ENCODE results near the gene NYAP2. TPM values are rescaled to one million over a fixed set of nuclear protein-coding genes. Genes with fewer than 3 reads are reported as not detected.

NYAP2 gene
- total RNA-seq, 2 donors from 2014 or later, result 0.12 TPM; not detected in 1

DNA sequence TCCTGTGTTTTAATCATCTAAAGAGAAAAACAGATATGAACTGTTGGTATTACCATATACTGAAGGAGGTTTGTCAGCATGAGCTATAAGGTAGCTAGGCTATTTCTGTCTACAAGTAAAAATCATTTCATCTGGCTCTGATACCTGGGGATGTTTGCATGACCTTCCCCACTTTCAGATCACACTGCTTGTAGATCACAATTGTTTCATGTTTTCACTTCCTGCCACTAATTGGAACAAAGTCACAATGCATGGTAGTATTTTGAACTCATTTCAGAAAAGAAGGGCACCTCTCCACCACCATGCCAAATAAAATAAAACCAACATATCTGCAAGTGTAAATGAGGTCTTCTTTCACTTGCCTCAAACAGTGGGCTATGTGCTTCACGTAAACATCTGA lies 37.8 kb downstream of the NYAP2 start:
- ATAC-seq, result no peak
- H3K9me3 ChIP-seq (ENCODE audit: control insufficient read depth, low read length, poor library complexity, severe bottlenecking), result no peaks in the 10 kb centered on the region
- H3K27me3 Mint-ChIP-seq, result peaks cover 8% of the 10 kb centered on the region
- no peak overlapping the region for H3K4me3 Mint-ChIP-seq
- H3K27ac Mint-ChIP-seq, result no peak overlapping the region
- no peak for DNase-seq
- H3K36me3 Mint-ChIP-seq (ENCODE audit: low read depth), result peaks cover 4% of the 10 kb centered on the region
- no peaks in the 10 kb centered on the region for H3K4me1 Mint-ChIP-seq

DNA sequence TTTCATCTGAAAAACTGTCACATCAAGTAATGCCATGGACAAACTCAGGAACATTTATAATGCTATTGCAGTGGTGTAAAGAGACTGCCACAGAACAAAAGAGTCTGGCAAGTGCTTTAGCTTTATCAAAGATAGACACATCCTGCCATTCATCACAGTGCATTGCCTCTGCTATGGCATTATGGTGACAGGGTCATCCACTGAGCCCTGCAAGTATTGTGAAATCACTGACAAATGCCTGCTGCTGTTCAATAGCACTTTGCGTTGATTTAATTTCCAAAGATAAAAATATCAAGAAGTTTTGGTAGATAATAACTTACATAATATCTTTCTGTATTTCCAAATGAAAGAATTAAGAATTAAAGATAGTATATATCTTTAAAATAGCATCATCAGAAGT lies 38.7 kb downstream of the NYAP2 start:
- no peaks in the 10 kb centered on the region for H3K4me1 Mint-ChIP-seq
- no peak for DNase-seq
- no peak overlapping the region for H3K4me3 Mint-ChIP-seq
- no peak for ATAC-seq
- peaks cover 4% of the 10 kb centered on the region for H3K36me3 Mint-ChIP-seq (ENCODE audit: low read depth)
- no peaks in the 10 kb centered on the region for H3K9me3 ChIP-seq (ENCODE audit: control insufficient read depth, low read length, poor library complexity, severe bottlenecking)
- H3K27ac Mint-ChIP-seq, result no peak overlapping the region
- peaks cover 8% of the 10 kb centered on the region for H3K27me3 Mint-ChIP-seq

DNA sequence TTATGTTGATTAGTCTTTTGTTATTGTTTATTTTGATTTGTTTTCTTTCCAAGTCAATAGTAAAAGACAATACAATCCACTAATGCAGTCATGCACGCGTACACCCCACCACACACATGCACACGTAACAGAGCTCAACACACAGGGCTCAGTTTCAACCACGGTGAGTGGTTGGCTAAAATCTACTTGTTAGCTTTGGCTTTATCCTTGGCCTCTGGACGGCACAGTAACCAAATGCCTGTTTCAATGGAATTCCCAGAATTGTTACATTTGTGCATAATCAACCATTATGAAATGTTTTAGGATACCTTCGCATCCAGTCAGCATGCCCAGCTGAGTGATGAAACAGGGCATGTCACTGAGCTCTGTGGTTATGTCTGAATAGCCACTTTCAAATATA lies 53.2 kb downstream of the NYAP2 start:
- H3K27me3 Mint-ChIP-seq, result peaks cover 35% of the 10 kb centered on the region
- H3K9me3 ChIP-seq (ENCODE audit: control insufficient read depth, low read length, poor library complexity, severe bottlenecking), result no peaks in the 10 kb centered on the region
- no peak overlapping the region for H3K27ac Mint-ChIP-seq
- ATAC-seq, result no peak
- H3K4me3 Mint-ChIP-seq, result no peak overlapping the region
- no peak for DNase-seq
- no peaks in the 10 kb centered on the region for H3K4me1 Mint-ChIP-seq
- no peaks in the 10 kb centered on the region for H3K36me3 Mint-ChIP-seq (ENCODE audit: low read depth)

DNA sequence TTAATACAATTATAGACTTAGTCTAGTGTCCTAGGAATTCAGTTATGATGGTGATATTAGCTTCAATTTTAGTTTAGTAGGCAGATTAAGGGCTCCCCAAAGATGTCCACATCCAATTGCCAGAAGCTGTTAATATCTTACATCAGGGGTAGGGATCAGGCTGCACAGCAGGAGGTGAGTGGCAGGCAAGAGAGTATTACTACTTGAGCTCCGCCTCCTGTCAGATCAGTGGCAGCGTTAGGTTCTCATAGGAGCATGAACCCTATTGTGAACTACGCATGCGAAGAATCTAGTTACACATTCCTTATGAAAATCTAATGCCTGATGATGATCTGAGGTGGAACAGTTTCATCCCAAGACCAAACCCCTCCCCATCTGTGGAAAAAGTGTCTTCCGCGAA lies 54.9 kb downstream of the NYAP2 start:
- Mint-ChIP-seq H3K27ac (no peak overlapping the region), H3K36me3 (ENCODE audit: low read depth) (no peaks in the 10 kb centered on the region), H3K27me3 (peaks cover 42% of the 10 kb centered on the region), H3K4me1 (no peaks in the 10 kb centered on the region), H3K4me3 (no peak overlapping the region)
- no peaks in the 10 kb centered on the region for H3K9me3 ChIP-seq (ENCODE audit: control insufficient read depth, low read length, poor library complexity, severe bottlenecking)
- DNase-seq (no peak), ATAC-seq (no peak)

DNA sequence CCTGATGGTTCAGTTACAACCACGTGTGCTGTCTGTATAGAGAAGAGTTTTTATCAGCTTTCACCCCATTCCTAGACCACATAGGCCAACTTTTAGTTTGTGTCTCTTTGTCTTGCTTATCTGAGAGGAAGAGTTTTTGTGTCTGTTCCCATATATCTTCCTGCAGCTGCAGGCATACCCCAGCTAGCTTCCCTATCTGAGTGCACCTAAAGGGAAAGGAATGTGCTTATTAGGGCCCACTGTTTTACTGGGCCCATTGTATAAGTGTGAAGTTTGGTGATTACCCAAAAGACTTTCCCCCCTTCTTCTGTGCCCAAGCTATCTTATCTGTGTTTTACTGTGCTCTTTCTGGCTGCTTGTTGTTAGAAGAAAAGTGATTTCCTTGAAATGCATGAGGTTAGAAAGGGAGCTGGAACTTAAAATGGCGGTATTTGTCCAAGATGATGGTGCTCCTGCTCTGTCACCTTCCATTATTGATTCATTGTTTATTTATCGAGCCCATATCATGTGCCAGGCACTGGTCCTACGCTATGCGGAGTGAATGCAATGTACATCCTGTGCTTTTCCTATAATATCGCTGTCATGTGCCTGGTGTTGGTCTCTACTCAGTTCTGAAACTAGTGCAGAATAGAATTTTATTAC lies 57.2 kb downstream of the NYAP2 start:
- DNase-seq (no peak), ATAC-seq (no peak)
- no peak overlapping the region for H3K4me3 Mint-ChIP-seq
- H3K27ac Mint-ChIP-seq, result no peak overlapping the region
- H3K27me3 Mint-ChIP-seq, result peaks cover 46% of the 10 kb centered on the region
- no peaks in the 10 kb centered on the region for H3K36me3 Mint-ChIP-seq (ENCODE audit: low read depth)
- no peaks in the 10 kb centered on the region for H3K9me3 ChIP-seq (ENCODE audit: control insufficient read depth, low read length, poor library complexity, severe bottlenecking)
- H3K4me1 Mint-ChIP-seq, result no peaks in the 10 kb centered on the region

DNA sequence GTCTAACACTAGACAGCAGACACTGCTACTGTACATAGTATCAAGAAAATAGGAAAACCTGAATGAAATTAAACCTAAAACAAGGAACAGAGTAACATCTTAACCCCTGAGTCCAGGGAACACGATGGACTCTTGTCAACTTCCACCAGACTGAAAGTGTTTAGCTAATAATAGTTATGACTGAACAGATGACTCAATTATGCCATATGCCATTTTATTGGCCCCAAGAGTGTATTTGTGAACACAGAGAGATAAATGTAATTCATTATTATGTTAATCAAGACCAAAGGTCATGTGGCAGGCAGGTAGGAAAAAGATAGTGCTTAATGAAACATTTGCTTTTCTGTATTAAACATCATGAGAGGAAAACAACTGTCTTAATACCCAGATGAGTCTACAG lies 58.0 kb downstream of the NYAP2 start:
- Mint-ChIP-seq H3K36me3 (ENCODE audit: low read depth) (peaks cover 3% of the 10 kb centered on the region), H3K27me3 (peaks cover 44% of the 10 kb centered on the region), H3K27ac (no peak overlapping the region), H3K4me1 (no peaks in the 10 kb centered on the region), H3K4me3 (no peak overlapping the region)
- ATAC-seq (no peak), DNase-seq (no peak)
- H3K9me3 ChIP-seq (ENCODE audit: control insufficient read depth, low read length, poor library complexity, severe bottlenecking), result no peaks in the 10 kb centered on the region

DNA sequence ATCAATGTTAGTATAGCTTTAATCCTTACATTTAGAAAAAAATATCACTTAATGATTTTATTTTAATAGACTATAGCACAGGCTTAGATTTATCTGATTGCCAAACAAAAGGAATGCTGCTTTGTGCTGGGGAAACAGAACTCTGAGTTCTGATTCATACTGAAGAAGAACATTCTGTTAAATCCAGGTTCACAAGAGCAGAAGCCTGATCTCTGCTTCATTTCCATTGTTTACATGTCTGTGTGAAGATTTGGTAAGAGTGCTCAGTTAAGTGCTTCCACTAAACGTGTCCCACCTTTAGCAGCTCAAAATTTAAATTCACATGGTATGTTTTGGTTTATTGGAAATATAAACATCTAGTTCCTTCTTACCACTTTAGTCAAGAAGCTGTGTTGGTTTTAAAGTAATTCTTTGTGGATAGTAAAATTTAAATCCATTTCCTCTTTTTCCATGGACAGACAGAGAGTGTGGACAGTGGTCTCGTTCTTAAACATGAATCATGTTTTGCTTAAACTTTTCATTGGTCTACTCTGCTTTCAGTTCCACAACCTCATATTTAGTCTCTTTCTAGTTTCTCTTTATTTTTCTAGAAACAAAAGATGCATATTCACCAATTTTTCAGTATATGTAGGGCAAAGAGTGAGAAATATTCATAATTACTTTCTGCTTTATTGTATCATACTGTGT lies 59.1 kb downstream of the NYAP2 start:
- H3K4me3 Mint-ChIP-seq, result no peak overlapping the region
- H3K4me1 Mint-ChIP-seq, result no peaks in the 10 kb centered on the region

DNA sequence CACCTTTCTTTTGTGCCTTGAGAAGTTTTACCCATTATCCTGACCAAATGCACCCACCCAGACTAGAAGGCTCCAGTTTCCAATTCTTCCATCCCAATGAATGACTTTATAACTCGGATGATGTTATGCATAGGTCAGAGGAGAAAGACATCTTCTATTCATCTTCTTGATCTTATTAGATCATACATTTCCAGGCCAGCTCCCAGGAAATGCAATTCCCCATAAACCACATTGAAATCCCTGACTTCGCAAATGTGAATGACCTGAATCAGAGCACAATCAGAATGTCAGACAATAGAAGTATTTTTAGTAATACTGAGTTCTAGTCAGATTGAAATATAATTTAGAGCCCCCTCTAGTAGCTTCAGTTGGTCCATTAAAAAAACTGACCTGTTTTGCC lies 62.9 kb downstream of the NYAP2 start:
- Mint-ChIP-seq H3K36me3 (ENCODE audit: low read depth) (peaks cover 3% of the 10 kb centered on the region), H3K4me3 (no peak overlapping the region), H3K27me3 (peaks cover 24% of the 10 kb centered on the region), H3K27ac (no peak overlapping the region), H3K4me1 (peaks cover 8% of the 10 kb centered on the region)
- no peak for ATAC-seq
- DNase-seq, result no peak
- no peaks in the 10 kb centered on the region for H3K9me3 ChIP-seq (ENCODE audit: control insufficient read depth, low read length, poor library complexity, severe bottlenecking)

More for the DNA sequence above, 59.1 kb downstream of the NYAP2 start:
- no peak for DNase-seq
- no peak for ATAC-seq
- Mint-ChIP-seq H3K27me3 (peaks cover 41% of the 10 kb centered on the region), H3K36me3 (ENCODE audit: low read depth) (peaks cover 3% of the 10 kb centered on the region), H3K27ac (no peak overlapping the region)
- H3K9me3 ChIP-seq (ENCODE audit: control insufficient read depth, low read length, poor library complexity, severe bottlenecking), result no peaks in the 10 kb centered on the region

DNA sequence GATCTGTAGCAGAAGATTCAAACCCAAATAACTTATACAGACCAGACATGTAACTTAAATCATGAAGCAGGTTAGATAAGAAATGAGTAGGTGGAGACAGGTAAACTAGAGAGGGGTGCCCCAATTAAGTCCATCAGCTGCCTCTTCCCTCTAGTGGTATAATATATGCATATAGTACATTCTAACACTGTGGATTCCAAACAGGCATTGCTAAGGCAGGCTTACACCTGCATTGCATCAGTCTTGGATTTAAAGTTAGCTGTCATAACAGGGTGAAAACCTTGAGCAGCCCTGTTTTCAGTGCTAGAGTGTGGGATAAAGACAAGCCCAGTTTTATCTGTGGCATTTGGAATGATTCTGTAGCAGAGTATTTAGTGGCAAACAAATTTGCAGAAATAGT lies 63.4 kb downstream of the NYAP2 start:
- Mint-ChIP-seq H3K36me3 (ENCODE audit: low read depth) (peaks cover 3% of the 10 kb centered on the region), H3K27ac (no peak overlapping the region), H3K4me1 (peaks cover 8% of the 10 kb centered on the region), H3K4me3 (no peak overlapping the region), H3K27me3 (peaks cover 20% of the 10 kb centered on the region)
- no peak for DNase-seq
- no peak for ATAC-seq
- no peaks in the 10 kb centered on the region for H3K9me3 ChIP-seq (ENCODE audit: control insufficient read depth, low read length, poor library complexity, severe bottlenecking)

DNA sequence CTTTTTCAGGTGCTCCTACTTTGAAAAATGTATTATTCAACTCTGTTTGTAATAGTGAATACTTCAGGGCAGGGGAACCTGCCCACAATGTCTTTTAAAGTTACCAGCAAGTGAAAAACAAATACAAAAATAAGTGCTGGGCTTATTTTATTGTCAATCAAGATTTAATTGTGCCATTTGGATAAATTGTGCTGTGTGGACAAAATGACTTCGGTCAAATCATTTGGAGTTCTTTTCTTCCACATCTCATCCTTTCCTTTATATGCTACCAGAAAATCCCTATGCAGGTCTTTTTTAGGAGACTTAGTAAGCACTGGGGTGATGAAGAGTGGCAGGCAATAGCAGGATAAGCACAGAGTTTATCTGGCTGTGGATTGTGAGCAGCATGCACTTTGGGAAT lies 63.9 kb downstream of the NYAP2 start:
- Mint-ChIP-seq H3K4me1 (peaks cover 8% of the 10 kb centered on the region), H3K4me3 (peak overlapping the region; percentile 88), H3K27ac (peak overlapping the region; percentile 85), H3K27me3 (peaks cover 20% of the 10 kb centered on the region), H3K36me3 (ENCODE audit: low read depth) (peaks cover 3% of the 10 kb centered on the region)
- no peak for ATAC-seq
- DNase-seq, result no peak
- no peaks in the 10 kb centered on the region for H3K9me3 ChIP-seq (ENCODE audit: control insufficient read depth, low read length, poor library complexity, severe bottlenecking)

DNA sequence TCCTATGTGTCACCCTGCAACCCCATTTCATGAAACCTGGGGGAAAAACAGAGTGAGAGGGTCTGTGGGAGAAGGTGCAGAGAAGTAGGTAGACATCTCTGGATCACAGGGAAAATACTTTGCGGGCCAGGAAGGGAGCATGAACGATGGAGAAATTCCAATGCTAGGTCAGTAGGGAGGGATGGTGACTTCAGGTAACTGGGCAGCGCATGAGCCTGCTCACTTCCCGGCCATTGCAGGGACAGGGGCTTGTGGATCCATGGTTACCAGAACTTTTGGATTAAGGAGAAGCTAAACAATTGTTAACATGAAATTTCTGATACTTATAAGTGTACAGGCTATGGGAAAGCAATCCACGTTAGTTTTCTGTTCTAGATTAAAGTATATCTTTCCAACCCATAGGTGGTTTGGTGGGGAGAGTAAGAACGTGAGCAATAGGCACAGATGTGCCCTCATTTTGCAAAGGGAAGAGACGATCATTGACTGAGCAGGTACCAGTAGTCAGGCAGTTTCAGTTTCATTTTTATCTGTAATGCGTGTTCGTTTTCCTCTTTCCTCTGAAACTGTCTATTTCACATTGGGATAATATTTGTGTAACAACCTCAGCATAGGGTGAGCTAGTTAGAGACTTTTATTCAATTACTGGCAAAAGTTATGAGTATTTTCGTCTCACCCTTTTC lies 65.0 kb downstream of the NYAP2 start:
- DNase-seq (no peak), ATAC-seq (peak; percentile 69)
- Mint-ChIP-seq H3K36me3 (ENCODE audit: low read depth) (peaks cover 3% of the 10 kb centered on the region), H3K4me1 (peaks cover 8% of the 10 kb centered on the region), H3K27ac (peak overlapping the region; percentile 85), H3K4me3 (peak overlapping the region; percentile 88), H3K27me3 (peaks cover 10% of the 10 kb centered on the region)
- no peaks in the 10 kb centered on the region for H3K9me3 ChIP-seq (ENCODE audit: control insufficient read depth, low read length, poor library complexity, severe bottlenecking)

DNA sequence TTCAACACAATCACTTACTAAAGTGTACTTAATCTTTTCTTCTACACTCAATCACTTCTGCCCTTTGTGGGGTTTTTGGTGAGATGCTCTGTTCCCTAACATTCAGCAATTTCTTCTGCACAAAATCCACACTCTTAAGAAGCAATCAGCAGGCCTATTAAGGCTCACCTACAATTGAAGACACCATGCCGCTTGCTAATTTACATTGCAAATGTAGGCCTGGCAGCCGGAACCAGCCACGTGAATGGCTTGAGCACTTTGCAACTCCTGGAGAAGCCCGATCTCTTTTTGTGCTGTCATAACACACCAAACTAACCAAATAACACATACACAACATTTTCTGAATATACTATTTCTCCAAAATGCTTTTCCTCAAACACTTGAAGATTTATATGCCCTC lies 66.3 kb downstream of the NYAP2 start:
- DNase-seq, result no peak
- no peaks in the 10 kb centered on the region for H3K27me3 Mint-ChIP-seq
- no peaks in the 10 kb centered on the region for H3K9me3 ChIP-seq (ENCODE audit: control insufficient read depth, low read length, poor library complexity, severe bottlenecking)
- H3K4me1 Mint-ChIP-seq, result peaks cover 8% of the 10 kb centered on the region
- peaks cover 3% of the 10 kb centered on the region for H3K36me3 Mint-ChIP-seq (ENCODE audit: low read depth)
- H3K4me3 Mint-ChIP-seq, result peak overlapping the region; percentile 3
- no peak overlapping the region for H3K27ac Mint-ChIP-seq
- ATAC-seq, result no peak

DNA sequence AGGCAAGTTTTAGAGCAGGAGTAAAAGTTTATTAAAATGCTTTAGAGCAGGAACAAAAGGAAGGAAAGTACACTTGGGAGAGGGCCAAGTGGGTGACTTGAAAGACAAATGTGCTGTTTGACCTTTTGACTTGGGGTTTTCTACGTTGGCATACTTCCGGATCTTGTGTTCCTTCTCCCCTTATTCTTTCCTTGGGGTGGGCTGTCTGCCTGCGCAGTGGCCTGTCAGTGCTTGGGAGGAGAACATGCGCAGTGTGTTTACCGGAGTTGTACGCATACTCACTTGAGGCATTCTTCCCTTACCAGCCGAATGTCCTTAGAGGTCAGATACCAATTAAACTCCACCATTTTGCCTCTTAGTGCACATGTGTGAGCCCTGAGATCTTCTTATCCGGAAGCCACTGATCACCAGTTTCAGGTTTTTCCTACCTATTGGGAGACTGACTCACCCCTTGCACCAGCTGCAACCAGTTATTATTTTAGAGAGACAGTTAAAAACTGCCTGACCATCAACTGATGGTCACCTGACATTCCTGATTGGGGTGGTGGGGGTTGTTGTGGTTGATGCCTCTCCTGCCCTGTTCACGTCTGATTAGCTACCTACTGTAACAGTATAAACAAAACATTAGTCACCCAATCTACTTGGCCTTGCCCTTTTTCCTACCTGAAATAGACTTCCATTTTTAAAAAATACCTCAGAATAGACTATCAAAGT lies 67.5 kb downstream of the NYAP2 start:
- Mint-ChIP-seq H3K27me3 (no peaks in the 10 kb centered on the region), H3K4me1 (peaks cover 8% of the 10 kb centered on the region), H3K4me3 (no peak overlapping the region), H3K27ac (no peak overlapping the region), H3K36me3 (ENCODE audit: low read depth) (peaks cover 3% of the 10 kb centered on the region)
- ATAC-seq, result no peak
- H3K9me3 ChIP-seq (ENCODE audit: control insufficient read depth, low read length, poor library complexity, severe bottlenecking), result no peaks in the 10 kb centered on the region
- DNase-seq, result no peak
